WI38 (cell line): ENCODE measurements around the gene SNCB.
A peak's percentile ranks its signal among the peaks of the same experiment; 100 is the strongest.

Experiments
- H3K4me3 ChIP-seq: 2 replicates; pipeline ENCODE4 v1.5.1; 2011; ENCODE audit warnings: low read depth, mild to moderate bottlenecking, control low read depth, low read length
- TF ChIP-seq, protein P1 (sequence below): IDR thresholded peaks from 2 replicates; pipeline ENCODE4 v1.5.1; 2012; ENCODE audit warnings: low read depth, mild to moderate bottlenecking, control low read depth, low read length

The SNCB gene

DNA sequence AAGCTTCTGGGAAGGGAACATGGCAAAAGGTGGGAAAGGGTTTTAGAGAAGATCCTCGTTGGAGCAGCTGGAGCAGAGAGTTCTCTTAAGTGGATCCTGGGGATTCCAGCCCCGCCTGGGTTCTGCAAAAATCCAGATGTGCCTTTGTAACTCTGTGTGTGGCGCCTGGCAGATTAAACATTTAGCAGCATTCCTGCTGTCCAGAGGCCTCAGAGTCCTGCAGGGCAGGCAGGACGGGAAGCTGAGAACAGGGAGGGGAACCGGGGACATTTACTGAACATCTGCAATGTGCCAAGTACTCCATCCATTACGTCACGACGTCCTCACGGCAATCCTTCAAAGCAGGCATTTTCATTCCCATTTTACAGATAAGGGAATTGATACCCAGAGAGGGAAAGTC lies 6.1 kb upstream of the SNCB start:
- TF ChIP-seq, protein P1, sequence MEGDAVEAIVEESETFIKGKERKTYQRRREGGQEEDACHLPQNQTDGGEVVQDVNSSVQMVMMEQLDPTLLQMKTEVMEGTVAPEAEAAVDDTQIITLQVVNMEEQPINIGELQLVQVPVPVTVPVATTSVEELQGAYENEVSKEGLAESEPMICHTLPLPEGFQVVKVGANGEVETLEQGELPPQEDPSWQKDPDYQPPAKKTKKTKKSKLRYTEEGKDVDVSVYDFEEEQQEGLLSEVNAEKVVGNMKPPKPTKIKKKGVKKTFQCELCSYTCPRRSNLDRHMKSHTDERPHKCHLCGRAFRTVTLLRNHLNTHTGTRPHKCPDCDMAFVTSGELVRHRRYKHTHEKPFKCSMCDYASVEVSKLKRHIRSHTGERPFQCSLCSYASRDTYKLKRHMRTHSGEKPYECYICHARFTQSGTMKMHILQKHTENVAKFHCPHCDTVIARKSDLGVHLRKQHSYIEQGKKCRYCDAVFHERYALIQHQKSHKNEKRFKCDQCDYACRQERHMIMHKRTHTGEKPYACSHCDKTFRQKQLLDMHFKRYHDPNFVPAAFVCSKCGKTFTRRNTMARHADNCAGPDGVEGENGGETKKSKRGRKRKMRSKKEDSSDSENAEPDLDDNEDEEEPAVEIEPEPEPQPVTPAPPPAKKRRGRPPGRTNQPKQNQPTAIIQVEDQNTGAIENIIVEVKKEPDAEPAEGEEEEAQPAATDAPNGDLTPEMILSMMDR: no peak
- no peak overlapping the region for H3K4me3 ChIP-seq

DNA sequence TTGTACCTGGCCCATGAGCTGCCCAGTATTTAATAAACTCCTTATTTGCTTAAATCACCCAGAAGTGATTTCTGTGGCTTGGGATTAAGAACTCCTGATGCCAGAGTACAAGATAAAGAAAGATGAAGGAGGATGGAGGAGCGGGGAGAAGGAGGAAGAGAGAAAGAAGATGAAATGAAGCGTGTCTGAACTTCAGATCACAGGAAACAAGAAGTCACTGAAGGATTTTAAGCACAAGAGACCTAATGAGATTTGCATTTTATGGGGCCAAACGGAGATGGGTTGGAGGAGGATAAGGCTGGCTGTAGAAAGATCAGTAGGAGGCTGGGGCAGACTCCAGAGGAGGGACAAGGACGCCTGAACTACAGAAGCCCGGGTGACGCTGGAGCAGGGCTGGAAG lies 3.3 kb upstream of the SNCB start:
- TF ChIP-seq, protein P1: no peak
- H3K4me3 ChIP-seq: no peak overlapping the region

DNA sequence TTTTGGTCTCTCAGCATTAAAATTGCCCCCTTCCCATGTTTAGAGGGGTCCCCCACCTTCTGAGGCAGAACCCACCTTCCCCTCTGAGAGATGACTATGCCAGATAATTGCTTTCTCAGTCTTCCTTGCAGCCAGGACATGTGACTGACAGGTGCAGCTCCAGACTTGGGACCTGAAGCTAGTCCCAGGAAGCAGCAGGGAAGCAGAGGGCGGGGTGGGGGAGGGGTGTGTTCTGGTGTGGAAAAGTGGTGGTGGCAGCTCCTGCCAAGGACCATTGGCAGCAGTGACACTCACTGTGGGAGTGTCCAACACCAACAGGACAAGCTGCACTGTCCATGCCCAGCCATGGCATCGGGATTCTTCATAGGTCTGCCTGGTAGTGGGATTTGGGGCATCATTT lies 2.4 kb upstream of the SNCB start:
- no peak overlapping the region for H3K4me3 ChIP-seq
- TF ChIP-seq, protein P1: no peak

DNA sequence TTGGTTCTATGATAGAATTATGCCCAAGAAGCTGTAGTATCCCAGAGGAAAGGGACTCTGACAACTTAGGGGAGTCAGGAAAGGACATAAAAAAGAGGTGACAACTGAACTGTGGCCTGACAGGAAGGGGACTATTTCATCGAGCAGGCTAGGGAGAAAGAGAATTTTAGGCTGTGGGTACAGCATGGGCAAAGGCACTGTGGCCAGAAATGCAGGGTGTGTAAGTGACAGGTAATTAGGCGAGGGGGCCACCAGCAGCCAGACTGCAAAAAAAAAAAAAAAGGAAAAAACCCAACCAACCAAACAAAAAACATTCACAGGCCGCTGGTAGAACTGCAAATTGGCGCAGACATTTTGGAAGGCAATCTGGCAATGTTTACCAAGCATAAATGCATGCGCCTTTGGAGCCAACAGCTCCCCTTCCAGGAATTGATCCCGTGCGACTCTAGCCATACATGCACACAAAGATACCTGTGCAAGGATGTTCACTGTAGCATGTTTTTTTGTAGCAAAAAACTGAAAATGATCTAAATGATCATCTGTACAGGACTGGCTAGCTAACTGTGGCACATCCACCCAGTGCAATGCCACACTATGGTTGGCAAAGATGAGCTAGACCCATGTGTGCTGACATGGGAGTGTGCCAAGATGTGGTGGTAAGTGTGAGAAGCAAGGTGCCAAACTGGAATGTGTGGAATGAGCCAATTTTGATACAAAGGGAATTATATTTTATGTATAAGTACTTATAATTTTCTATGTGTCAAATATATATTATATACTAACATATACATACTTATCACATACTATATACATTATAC lies 1.3 kb upstream of the SNCB start:
- TF ChIP-seq, protein P1: no peak
- H3K4me3 ChIP-seq: no peak overlapping the region

DNA sequence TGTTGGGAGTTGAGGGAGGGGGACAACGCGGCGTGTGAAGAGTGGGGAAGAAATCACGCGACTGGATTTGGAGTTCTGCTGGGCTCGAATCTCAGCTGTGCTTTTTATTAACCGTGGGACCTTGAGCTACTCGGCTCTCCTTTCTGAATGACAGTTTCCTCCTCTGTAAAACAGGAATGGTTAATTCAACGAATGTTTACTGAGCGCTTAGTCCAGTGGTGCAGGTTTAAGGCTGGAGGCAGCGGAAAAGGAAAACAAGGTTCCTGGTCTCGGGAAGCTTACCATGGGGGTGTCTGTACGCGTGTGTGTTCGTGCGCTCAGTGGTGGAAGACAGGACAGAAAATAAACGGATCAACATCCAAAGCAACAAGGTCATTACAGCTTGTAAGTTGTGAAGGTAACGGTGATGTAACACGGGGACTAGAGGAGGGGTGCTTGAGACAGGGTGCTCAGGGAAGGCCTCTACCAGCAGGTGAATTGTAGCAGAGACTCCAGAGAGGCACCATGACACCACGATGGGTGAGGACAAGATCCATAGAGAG lies 418 bp upstream of the SNCB start:
- TF ChIP-seq, protein P1: no peak
- peak overlapping the region; percentile 44 for H3K4me3 ChIP-seq

DNA sequence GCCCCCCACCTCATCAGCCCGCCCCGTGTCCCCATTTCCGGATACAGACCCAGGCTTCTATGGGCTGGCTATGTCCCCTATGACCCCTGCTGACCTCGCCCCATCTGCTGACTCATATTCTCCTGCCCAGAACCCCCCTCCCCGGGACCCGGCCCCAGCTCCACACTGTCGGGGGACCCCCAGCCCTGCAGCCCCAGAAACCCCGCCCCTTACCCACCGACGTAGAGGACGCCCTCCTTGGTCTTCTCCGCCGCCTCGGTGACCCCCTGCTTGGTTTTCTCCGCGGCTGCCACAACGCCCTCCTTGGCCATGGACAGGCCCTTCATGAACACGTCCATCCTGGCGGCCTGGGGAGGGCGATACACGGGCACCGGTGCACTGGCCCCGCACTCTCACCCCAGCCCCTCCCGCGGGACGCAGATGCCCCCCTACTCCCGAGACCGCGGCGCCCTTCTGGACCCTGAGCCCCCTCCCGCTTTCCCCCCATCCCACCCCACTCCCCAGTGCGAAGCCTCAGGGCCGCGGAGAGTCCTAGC lies 949 bp downstream of the SNCB start:
- TF ChIP-seq, protein P1: no peak
- no peak overlapping the region for H3K4me3 ChIP-seq

DNA sequence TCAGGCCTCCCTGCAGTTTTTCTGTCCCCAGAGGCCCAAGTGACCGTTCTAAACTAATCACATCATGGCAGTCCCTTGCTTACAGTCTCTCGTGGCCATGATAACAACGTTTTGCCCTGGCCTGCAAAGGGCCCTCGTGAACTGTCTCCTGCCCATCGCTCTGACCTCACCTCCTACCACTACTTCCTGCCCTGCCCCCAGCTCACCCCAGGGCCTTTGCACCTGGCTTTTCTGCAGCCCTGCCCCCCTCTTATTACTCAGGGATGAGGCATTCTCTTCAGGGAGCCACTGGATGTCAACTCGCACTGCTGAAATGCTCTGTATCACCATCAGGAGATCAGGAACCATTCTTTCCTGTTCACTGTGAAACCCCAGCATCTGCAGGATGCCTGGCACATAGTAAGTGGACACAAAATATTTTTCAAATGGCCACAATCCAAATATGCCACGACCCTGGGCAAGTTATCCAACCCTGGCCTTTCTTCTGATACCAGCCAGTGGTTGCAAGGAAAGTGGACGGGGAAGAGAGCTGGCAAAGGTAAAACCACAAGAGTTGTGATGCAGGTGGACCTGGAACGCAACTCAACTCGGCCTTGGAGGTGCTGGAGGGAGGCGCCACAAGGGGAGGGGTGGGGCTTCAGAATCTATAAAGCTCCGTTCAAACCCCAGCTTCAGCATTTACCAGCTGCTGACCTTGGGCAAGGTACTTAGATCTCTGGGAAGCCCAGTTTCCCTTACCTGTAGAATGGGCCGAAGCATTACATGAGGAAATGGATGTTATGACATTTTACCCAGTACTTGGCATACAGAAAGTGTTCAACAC lies 1.7 kb downstream of the SNCB start:
- TF ChIP-seq, protein P1: no peak
- no peak overlapping the region for H3K4me3 ChIP-seq
